K562 (cell line): ENCODE results near the gene KLHL29. TPM values are rescaled to one million over a fixed set of nuclear protein-coding genes. Genes with fewer than 3 reads are reported as not detected.

ENCODE experiments used
- ATAC-seq: fragments of 200-7000 bp; cut with Tn5 transposase; 3 replicates; pipeline ENCODE4 v1.9.1; 2020; ENCODE audit warnings: moderate library complexity
- BruUV-seq: library from RNA; stranded (reverse); fragments of 400-500 nt; replicated peaks from 2 replicates; lab custom pipeline; 2021; lab: Mats Ljungman, UMichigan
- CTCF ChIA-PET: fragments of 300-600 bp; formaldehyde crosslinking; extraction: SDS; loops from one replicate; lab custom pipeline; 2021; ENCODE audit warnings: low intra/inter-chr PET ratio; lab: Yijun Ruan, JAX
- POLR2A ChIA-PET: fragments of 300-600, 350-650 bp; sonication (Branson Sonifier 250); formaldehyde crosslinking; extraction: SDS; loops from one replicate; lab custom pipeline; 2021; ENCODE audit warnings: antibody characterized with exemption, inconsistent platforms; lab: Yijun Ruan, JAX
- DNase-seq, 4 experiments: peaks; one replicate each; pipeline versions ENCODE4 v3.0.0 to v3.0.0-alpha.2; 2011 to 2018; ENCODE audit warnings: low spot score in 3 of 4, mixed read lengths in 3 of 4; ENCODE audit errors: extremely low read depth in 1 of 4
- FAIRE-seq: peaks from 2 replicates; lab custom pipeline; 2011; peaks lifted over from hg19 to GRCh38; lab: Jason Lieb, UNC
- H2AFZ ChIP-seq: 2 replicates; pipeline ENCODE4 v1.6.0; 2011; ENCODE audit warnings: low read depth, low read length, control low read depth, inconsistent platforms
- H3K27ac ChIP-seq: fragments of 200-600 bp; 3 replicates; pipeline ENCODE4 v1.8.0; 2011; ENCODE audit warnings: low read depth, mild to moderate bottlenecking, control low read depth, inconsistent platforms, low read length, moderate library complexity, mixed read lengths; ENCODE audit errors: extremely low read depth
- H3K27me3 ChIP-seq, 2 experiments: fragments of 300-600 bp in 1 of 2; 2 replicates in 1 of 2; 3 replicates in 1 of 2; pipeline versions ENCODE4 v1.6.0 to v1.8.0; 2011; ENCODE audit warnings: inconsistent platforms in 2 of 2, low read length in 2 of 2, mild to moderate bottlenecking in 1 of 2, mixed read lengths in 1 of 2, moderate library complexity in 1 of 2; ENCODE audit not compliant: control insufficient read depth in 2 of 2, insufficient read depth in 2 of 2
- H3K36me3 ChIP-seq: fragments of 300-600 bp; 3 replicates; pipeline ENCODE4 v1.8.0; 2011; ENCODE audit warnings: mild to moderate bottlenecking, low read length, inconsistent platforms; ENCODE audit not compliant: control insufficient read depth, insufficient read depth
- H3K4me1 ChIP-seq, 2 experiments: fragments of 200-600 bp in 1 of 2; replicated peaks in 1 of 2; 2 replicates in 1 of 2; 3 replicates in 1 of 2; pipeline versions ENCODE4 v1.5.1 to v1.8.0; 2011; ENCODE audit warnings: inconsistent platforms in 2 of 2, low read length in 2 of 2, mild to moderate bottlenecking in 1 of 2, mixed read lengths in 1 of 2, moderate library complexity in 1 of 2; ENCODE audit not compliant: control insufficient read depth in 2 of 2, insufficient read depth in 2 of 2
- H3K4me2 ChIP-seq: 2 replicates; pipeline ENCODE4 v1.6.1; 2011; ENCODE audit warnings: low read length, control low read depth, inconsistent platforms, mixed read lengths; ENCODE audit not compliant: insufficient read depth
- H3K4me3 ChIP-seq: fragments of 200-600 bp; sonication (generic), shearing (Covaris generic); 2 replicates; pipeline ENCODE4 v1.5.1; 2016; ENCODE audit warnings: control low read depth, inconsistent platforms
- H3K79me2 ChIP-seq: fragments of 200-600 bp; 3 replicates; pipeline ENCODE4 v1.8.0; 2011; ENCODE audit warnings: low read length, inconsistent platforms; ENCODE audit not compliant: control insufficient read depth, insufficient read depth
- H3K9ac ChIP-seq, 2 experiments: 2 replicates each; pipeline versions ENCODE4 v1.6.0 to v1.6.1; 2011; ENCODE audit warnings: low read depth in 2 of 2, low read length in 2 of 2, control low read depth in 1 of 2, inconsistent platforms in 1 of 2, mild to moderate bottlenecking in 1 of 2, mixed read lengths in 1 of 2; ENCODE audit not compliant: insufficient read depth in 1 of 2
- H3K9me1 ChIP-seq: one replicate; pipeline ENCODE4 v1.6.0; 2011; ENCODE audit warnings: inconsistent platforms, mild to moderate bottlenecking, low read length, moderate library complexity; ENCODE audit not compliant: control insufficient read depth, insufficient read depth
- H3K9me3 ChIP-seq: replicated peaks from 2 replicates; pipeline ENCODE4 v1.5.1; 2011; ENCODE audit warnings: low read depth, low read length, inconsistent platforms; ENCODE audit not compliant: control insufficient read depth, insufficient read depth
- H4K20me1 ChIP-seq: replicated peaks from 2 replicates; pipeline ENCODE4 v1.6.1; 2011; ENCODE audit warnings: low read length, inconsistent platforms, mixed read lengths; ENCODE audit not compliant: control insufficient read depth, insufficient read depth
- KHSRP ChIP-seq: fragments of 450-650 bp; IDR thresholded peaks from 2 replicates; pipeline ENCODE4 v1.6.1; 2017
- SOX6 ChIP-seq: fragments of 450-650 bp; IDR thresholded peaks from 2 replicates; pipeline ENCODE4 v1.6.1; 2014; ENCODE audit warnings: mild to moderate bottlenecking
- TAF15 ChIP-seq: fragments of 200-400 bp; formaldehyde crosslinking; IDR thresholded peaks from 2 replicates; pipeline ENCODE4 v1.6.1; 2017; ENCODE audit warnings: mild to moderate bottlenecking, low read depth, low read length, moderate library complexity
- ZFPM2 ChIP-seq: fragments of 250-450 bp; sonication (Bioruptor Pico); IDR thresholded peaks from 2 replicates; pipeline ENCODE4 v1.5.1; 2022; ENCODE audit warnings: mild to moderate bottlenecking
- ZNF224 ChIP-seq: sonication (generic); formaldehyde crosslinking; IDR thresholded peaks from 2 replicates; pipeline ENCODE4 v1.8.0; 2022; ENCODE audit warnings: mild to moderate bottlenecking, missing genetic modification reagents
- WGBS: fragments of 100-300 bp; shearing (Covaris generic); methylation state at CpG from one replicate; pipeline ENCODE4 v1.1.6; 2016; ENCODE audit warnings: low coverage, mixed read lengths; ENCODE audit not compliant: insufficient coverage; ENCODE audit errors: missing lambda C conversion rate; 5-methylcytosine and 5-hydroxymethylcytosine counted together
- in situ Hi-C: fragments of 300-500 bp; cut with MboI; formaldehyde crosslinking; loops from 4 replicates; pipeline ENCODE4 v1.15.0; 2018; ENCODE audit warnings: inconsistent platforms, mixed read lengths
- intact Hi-C: fragments of 100-400 bp; cut with micrococcal nuclease; formaldehyde crosslinking; loops from 2 replicates; pipeline ENCODE4 v1.14.2; 2022
- polyA plus RNA-seq, 8 experiments: library from polyadenylated mRNA; depleted of rRNA in 4 of 8; stranded (reverse) in 5 of 8; unstranded in 3 of 8; fragments of >200 nt; fragmentation: Nextera tagmentation in 2 of 8; fragmentation: Illumina TruSeq in 1 of 8; extraction: Ambion mirVana in 2 of 8; extraction: Trizol in 1 of 8; gene quantifications; 2 replicates each; pipeline versions ENCODE4 v1.2.1 to v1.2.3, GENCODE V29; 2011 to 2014; ENCODE audit warnings: inconsistent platforms in 1 of 8, missing spikeins in 1 of 8
- total RNA-seq, 7 experiments: library from RNA; depleted of rRNA in 6 of 7; stranded (reverse); fragments of >200 nt in 6 of 7; fragmentation: Illumina TruSeq in 2 of 7; extraction: Trizol in 2 of 7; gene quantifications; 2 replicates each; pipeline versions ENCODE4 v1.2.1 to v1.2.3, GENCODE V29; 2011 to 2021; ENCODE audit warnings: low replicate concordance in 1 of 7
- TF ChIP-seq, protein P1 (sequence below): fragments of 450-650 bp; formaldehyde crosslinking; IDR thresholded peaks from 2 replicates; pipeline ENCODE4 v1.4.0; 2020; ENCODE audit warnings: mild to moderate bottlenecking
- TF ChIP-seq, protein P2 (sequence below), 2 experiments: fragments of 450-650 bp; IDR thresholded peaks; 2 replicates each; pipeline ENCODE4 v1.6.1; 2018; ENCODE audit warnings: mild to moderate bottlenecking in 2 of 2, low read depth in 1 of 2; ENCODE audit not compliant: partially characterized antibody in 2 of 2
- TF ChIP-seq, protein P3 (sequence below): fragments of 150-350 bp; IDR thresholded peaks from 2 replicates; pipeline ENCODE4 v1.6.1; 2014; ENCODE audit warnings: low read depth, mild to moderate bottlenecking, low read length, borderline replicate concordance
- TF ChIP-seq, protein P4 (sequence below): sonication (generic); formaldehyde crosslinking; IDR thresholded peaks from 2 replicates; pipeline ENCODE4 v1.8.0; 2022; ENCODE audit warnings: missing genetic modification reagents, mild to moderate bottlenecking, borderline replicate concordance

The KLHL29 gene
- total and polyA plus RNA-seq, 9 of the 15 experiments (the other 6 are each of a cell fraction or from before 2014, with no cell fraction given): 0.03 to 0.31 (median 0.08) TPM; not detected in 1

DNA sequence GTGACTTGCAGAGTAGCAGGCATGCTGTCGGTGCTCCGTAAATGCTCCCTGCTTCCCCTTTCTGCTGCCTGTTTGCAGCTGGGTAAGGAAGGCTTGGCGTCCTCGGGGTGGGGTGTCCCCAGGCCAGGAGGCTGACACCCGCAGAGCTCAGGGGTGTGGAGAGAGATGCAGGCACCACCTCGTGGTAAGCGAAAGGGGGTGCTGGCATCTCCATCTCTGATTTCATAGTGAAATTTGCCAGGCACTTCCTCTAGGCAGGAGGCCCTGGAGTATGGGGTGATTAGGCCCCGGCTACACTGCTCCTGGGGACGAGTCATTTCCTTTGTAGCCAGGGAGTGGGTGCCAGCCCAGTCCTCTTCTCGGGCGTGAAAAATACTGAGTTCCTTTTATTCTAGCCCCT is 160.4 kb downstream of the KLHL29 start:
- Histone ChIP-seq H4K20me1 (peaks cover 5% of the 10 kb centered on the region; the same call in 1 of the 2 replicates), H3K9me3 (no peaks in the 10 kb centered on the region), H3K27me3 (peaks cover 36 to 92% of the 10 kb centered on the region in 2 experiments; a peak in 3 of 5 replicates), H3K4me3 (no peak overlapping the region), H3K4me2 (no peak overlapping the region), H3K79me2 (no peaks in the 10 kb centered on the region), H2AFZ (no peak overlapping the region), H3K4me1 (peaks cover 0 to 5% of the 10 kb centered on the region in 2 experiments; a peak in 2 of 5 replicates), H3K36me3 (no peaks in the 10 kb centered on the region), H3K9ac (no peak overlapping the region), H3K9me1 (no peaks in the 10 kb centered on the region), H3K27ac (no peak overlapping the region)
- ChIA-PET POLR2A (no interaction called here), CTCF (no interaction called here)
- FAIRE-seq: no peak
- WGBS: under 1% methylated on average over 11 of the region's 11 CpGs
- in situ Hi-C loops: no loop called here
- DNase-seq: no peak
- intact Hi-C loops: no loop called here
- ATAC-seq: no peak
- no TSS peak for BruUV-seq
- TF ChIP-seq, protein P1, sequence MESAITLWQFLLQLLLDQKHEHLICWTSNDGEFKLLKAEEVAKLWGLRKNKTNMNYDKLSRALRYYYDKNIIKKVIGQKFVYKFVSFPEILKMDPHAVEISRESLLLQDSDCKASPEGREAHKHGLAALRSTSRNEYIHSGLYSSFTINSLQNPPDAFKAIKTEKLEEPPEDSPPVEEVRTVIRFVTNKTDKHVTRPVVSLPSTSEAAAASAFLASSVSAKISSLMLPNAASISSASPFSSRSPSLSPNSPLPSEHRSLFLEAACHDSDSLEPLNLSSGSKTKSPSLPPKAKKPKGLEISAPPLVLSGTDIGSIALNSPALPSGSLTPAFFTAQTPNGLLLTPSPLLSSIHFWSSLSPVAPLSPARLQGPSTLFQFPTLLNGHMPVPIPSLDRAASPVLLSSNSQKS (CRISPR knock-in tag): no peak
- no peak for TF ChIP-seq ZNF224
- TF ChIP-seq, protein P2, sequence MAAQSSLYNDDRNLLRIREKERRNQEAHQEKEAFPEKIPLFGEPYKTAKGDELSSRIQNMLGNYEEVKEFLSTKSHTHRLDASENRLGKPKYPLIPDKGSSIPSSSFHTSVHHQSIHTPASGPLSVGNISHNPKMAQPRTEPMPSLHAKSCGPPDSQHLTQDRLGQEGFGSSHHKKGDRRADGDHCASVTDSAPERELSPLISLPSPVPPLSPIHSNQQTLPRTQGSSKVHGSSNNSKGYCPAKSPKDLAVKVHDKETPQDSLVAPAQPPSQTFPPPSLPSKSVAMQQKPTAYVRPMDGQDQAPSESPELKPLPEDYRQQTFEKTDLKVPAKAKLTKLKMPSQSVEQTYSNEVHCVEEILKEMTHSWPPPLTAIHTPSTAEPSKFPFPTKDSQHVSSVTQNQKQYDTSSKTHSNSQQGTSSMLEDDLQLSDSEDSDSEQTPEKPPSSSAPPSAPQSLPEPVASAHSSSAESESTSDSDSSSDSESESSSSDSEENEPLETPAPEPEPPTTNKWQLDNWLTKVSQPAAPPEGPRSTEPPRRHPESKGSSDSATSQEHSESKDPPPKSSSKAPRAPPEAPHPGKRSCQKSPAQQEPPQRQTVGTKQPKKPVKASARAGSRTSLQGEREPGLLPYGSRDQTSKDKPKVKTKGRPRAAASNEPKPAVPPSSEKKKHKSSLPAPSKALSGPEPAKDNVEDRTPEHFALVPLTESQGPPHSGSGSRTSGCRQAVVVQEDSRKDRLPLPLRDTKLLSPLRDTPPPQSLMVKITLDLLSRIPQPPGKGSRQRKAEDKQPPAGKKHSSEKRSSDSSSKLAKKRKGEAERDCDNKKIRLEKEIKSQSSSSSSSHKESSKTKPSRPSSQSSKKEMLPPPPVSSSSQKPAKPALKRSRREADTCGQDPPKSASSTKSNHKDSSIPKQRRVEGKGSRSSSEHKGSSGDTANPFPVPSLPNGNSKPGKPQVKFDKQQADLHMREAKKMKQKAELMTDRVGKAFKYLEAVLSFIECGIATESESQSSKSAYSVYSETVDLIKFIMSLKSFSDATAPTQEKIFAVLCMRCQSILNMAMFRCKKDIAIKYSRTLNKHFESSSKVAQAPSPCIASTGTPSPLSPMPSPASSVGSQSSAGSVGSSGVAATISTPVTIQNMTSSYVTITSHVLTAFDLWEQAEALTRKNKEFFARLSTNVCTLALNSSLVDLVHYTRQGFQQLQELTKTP (IDR thresholded peaks at IDR 0.05; ENCODE audit: low read depth in 1 of 2, partially characterized antibody in 2 of 2): no peak
- no peak for TF ChIP-seq TAF15
- TF ChIP-seq KHSRP: no peak
- TF ChIP-seq SOX6: no peak
- TF ChIP-seq, protein P3, sequence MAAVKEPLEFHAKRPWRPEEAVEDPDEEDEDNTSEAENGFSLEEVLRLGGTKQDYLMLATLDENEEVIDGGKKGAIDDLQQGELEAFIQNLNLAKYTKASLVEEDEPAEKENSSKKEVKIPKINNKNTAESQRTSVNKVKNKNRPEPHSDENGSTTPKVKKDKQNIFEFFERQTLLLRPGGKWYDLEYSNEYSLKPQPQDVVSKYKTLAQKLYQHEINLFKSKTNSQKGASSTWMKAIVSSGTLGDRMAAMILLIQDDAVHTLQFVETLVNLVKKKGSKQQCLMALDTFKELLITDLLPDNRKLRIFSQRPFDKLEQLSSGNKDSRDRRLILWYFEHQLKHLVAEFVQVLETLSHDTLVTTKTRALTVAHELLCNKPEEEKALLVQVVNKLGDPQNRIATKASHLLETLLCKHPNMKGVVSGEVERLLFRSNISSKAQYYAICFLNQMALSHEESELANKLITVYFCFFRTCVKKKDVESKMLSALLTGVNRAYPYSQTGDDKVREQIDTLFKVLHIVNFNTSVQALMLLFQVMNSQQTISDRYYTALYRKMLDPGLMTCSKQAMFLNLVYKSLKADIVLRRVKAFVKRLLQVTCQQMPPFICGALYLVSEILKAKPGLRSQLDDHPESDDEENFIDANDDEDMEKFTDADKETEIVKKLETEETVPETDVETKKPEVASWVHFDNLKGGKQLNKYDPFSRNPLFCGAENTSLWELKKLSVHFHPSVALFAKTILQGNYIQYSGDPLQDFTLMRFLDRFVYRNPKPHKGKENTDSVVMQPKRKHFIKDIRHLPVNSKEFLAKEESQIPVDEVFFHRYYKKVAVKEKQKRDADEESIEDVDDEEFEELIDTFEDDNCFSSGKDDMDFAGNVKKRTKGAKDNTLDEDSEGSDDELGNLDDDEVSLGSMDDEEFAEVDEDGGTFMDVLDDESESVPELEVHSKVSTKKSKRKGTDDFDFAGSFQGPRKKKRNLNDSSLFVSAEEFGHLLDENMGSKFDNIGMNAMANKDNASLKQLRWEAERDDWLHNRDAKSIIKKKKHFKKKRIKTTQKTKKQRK: no peak
- TF ChIP-seq ZFPM2 (CRISPR knock-in tag): no peak
- TF ChIP-seq, protein P4, sequence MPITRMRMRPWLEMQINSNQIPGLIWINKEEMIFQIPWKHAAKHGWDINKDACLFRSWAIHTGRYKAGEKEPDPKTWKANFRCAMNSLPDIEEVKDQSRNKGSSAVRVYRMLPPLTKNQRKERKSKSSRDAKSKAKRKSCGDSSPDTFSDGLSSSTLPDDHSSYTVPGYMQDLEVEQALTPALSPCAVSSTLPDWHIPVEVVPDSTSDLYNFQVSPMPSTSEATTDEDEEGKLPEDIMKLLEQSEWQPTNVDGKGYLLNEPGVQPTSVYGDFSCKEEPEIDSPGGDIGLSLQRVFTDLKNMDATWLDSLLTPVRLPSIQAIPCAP: no peak
